B cell (primary cell): Measurements from ENCODE around the gene WNK1. TPM values are rescaled to one million over a fixed set of nuclear protein-coding genes. Genes with fewer than 3 reads are reported as not detected.

Experiments
- ATAC-seq: fragments of 200-7000 bp; cut with Tn5 transposase; one replicate; pipeline ENCODE4 v1.10.0; 2021; ENCODE audit warnings: low read depth, mild to moderate bottlenecking, moderate number of reproducible peaks, moderate library complexity
- CTCF ChIA-PET: fragments of 350-600 bp; sonication (Branson Sonifier 250); formaldehyde crosslinking; loops from one replicate; lab custom pipeline; 2021; ENCODE audit warnings: antibody characterized with exemption, inconsistent platforms; lab: Charles Lee
- POLR2A ChIA-PET: fragments of 350-600 bp; sonication (Branson Sonifier 250); formaldehyde crosslinking; loops from one replicate; lab custom pipeline; 2021; ENCODE audit warnings: antibody characterized with exemption; lab: Charles Lee
- DNase-seq: peaks from one replicate; pipeline ENCODE4 v3.0.0; 2013
- H2AFZ ChIP-seq: 2 replicates; pipeline ENCODE4 v1.6.1; 2012; ENCODE audit warnings: mild to moderate bottlenecking, low read depth, low read length; ENCODE audit not compliant: insufficient read depth, poor library complexity, severe bottlenecking
- H3K27ac ChIP-seq, 2 donors: 1 replicate in 1 of 2; 2 replicates in 1 of 2; pipeline ENCODE4 v1.5.1; 2012 to 2013; ENCODE audit warnings: low read length in 2 of 2, mild to moderate bottlenecking in 2 of 2, moderate library complexity in 1 of 2
- H3K27me3 ChIP-seq, 4 experiments: fragments of 200-600 bp in 1 of 4; sonication (generic) in 1 of 4; replicated peaks in 1 of 4; 1 replicate in 2 of 4; 2 replicates in 2 of 4; pipeline versions ENCODE4 v1.6.1 to v1.7.0; 2013 to 2016; ENCODE audit warnings: low read length in 3 of 4, mild to moderate bottlenecking in 2 of 4, mixed read lengths in 1 of 4, moderate library complexity in 1 of 4; ENCODE audit not compliant: insufficient read depth in 4 of 4, control insufficient read depth in 3 of 4; ENCODE audit errors: control extremely low read depth in 1 of 4
- H3K36me3 ChIP-seq, 2 experiments: replicated peaks in 1 of 2; 1 replicate in 1 of 2; 2 replicates in 1 of 2; pipeline versions ENCODE4 v1.6.1 to v1.7.1; 2013; ENCODE audit warnings: low read length in 1 of 2; ENCODE audit not compliant: insufficient read depth in 2 of 2, control insufficient read depth in 1 of 2; ENCODE audit errors: control extremely low read depth in 1 of 2, extremely low read depth in 1 of 2
- H3K4me1 ChIP-seq, 2 donors: fragments of 200-600 bp in 1 of 2; sonication (generic) in 1 of 2; 1 replicate in 1 of 2; 2 replicates in 1 of 2; pipeline versions ENCODE4 v1.5.1 to v1.6.1; 2013 to 2017; ENCODE audit warnings: low read length in 2 of 2; ENCODE audit not compliant: control insufficient read depth in 2 of 2, insufficient read depth in 2 of 2
- H3K4me2 ChIP-seq: replicated peaks from 2 replicates; pipeline ENCODE3; 2012; ENCODE audit warnings: mild to moderate bottlenecking, low read depth, low read length; ENCODE audit not compliant: poor library complexity, severe bottlenecking
- H3K4me3 ChIP-seq, 5 experiments: fragments of 200-600 bp in 1 of 5; sonication (generic) in 1 of 5; 1 replicate in 3 of 5; 2 replicates in 2 of 5; pipeline versions ENCODE4 v1.5.1 to v1.7.0; 2011 to 2016; ENCODE audit warnings: low read length in 4 of 5, mild to moderate bottlenecking in 4 of 5, low read depth in 2 of 5, control low read depth in 1 of 5, moderate library complexity in 1 of 5; ENCODE audit not compliant: insufficient read depth in 1 of 5; ENCODE audit errors: control extremely low read depth in 1 of 5, extremely low read depth in 1 of 5
- H3K79me2 ChIP-seq: fragments of 200-600 bp; sonication (generic); one replicate; pipeline ENCODE4 v1.6.0; 2016; ENCODE audit warnings: low read length; ENCODE audit not compliant: control insufficient read depth, insufficient read depth
- H3K9ac ChIP-seq: fragments of 200-600 bp; sonication (generic); 2 replicates; pipeline ENCODE4 v1.6.1; 2017; ENCODE audit warnings: mild to moderate bottlenecking, low read length, moderate library complexity
- H3K9me3 ChIP-seq, 3 donors: one replicate each; pipeline versions ENCODE4 v1.6.1 to v1.7.1; 2013; ENCODE audit warnings: low read length in 2 of 3; ENCODE audit not compliant: control insufficient read depth in 2 of 3, insufficient read depth in 1 of 3; ENCODE audit errors: control extremely low read depth in 1 of 3
- H4K20me1 ChIP-seq: 2 replicates; pipeline ENCODE4 v1.6.0; 2012; ENCODE audit warnings: mild to moderate bottlenecking, low read length; ENCODE audit not compliant: insufficient read depth, control insufficient read depth, poor library complexity, severe bottlenecking
- H3K27ac Mint-ChIP-seq: one replicate; pipeline ENCODE4 v1.8.0; 2021; ENCODE audit warnings: mixed read lengths
- H3K27me3 Mint-ChIP-seq: one replicate; pipeline ENCODE4 v1.8.0; 2021; ENCODE audit warnings: mixed read lengths
- H3K4me1 Mint-ChIP-seq: one replicate; pipeline ENCODE4 v1.8.0; 2021; ENCODE audit warnings: mixed read lengths
- H3K4me3 Mint-ChIP-seq: one replicate; pipeline ENCODE4 v1.8.0; 2021; ENCODE audit warnings: mixed read lengths
- H3K9me3 Mint-ChIP-seq: one replicate; pipeline ENCODE4 v1.8.0; 2022; ENCODE audit warnings: mixed read lengths; ENCODE audit not compliant: insufficient read depth
- EZH2 ChIP-seq: IDR thresholded peaks from 2 replicates; pipeline ENCODE4 v1.6.1; 2012; ENCODE audit warnings: borderline replicate concordance, low read depth, mild to moderate bottlenecking, moderate library complexity, low read length; ENCODE audit not compliant: insufficient read depth, poor library complexity, severe bottlenecking
- WGBS: methylation state at CpG from one replicate; pipeline ENCODE4 v1.1.5; 2013; ENCODE audit warnings: missing lambda C conversion rate; ENCODE audit not compliant: insufficient coverage; 5-methylcytosine and 5-hydroxymethylcytosine counted together
- intact Hi-C: fragments of 100-400 bp; cut with micrococcal nuclease; formaldehyde crosslinking; loops from one replicate; pipeline ENCODE4 v1.10.0; 2022
- polyA plus RNA-seq: library from polyadenylated mRNA; depleted of rRNA; stranded (reverse); fragments of >200 nt; gene quantifications from 2 replicates; pipeline ENCODE4 v1.2.3, GENCODE V29; 2012
- total RNA-seq, 2 donors: library from RNA; stranded (reverse); fragments of 120-200 nt in 1 of 2; gene quantifications; 1 replicate in 1 of 2; 2 replicates in 1 of 2; pipeline versions ENCODE4 v1.2.3 to v1.2.4, GENCODE V29; 2013 to 2022
- TF ChIP-seq, protein P1 (sequence below): fragments of 200-600 bp; IDR thresholded peaks from one replicate; pipeline ENCODE4 v1.8.0; 2022; ENCODE audit warnings: antibody characterized with exemption, mild to moderate bottlenecking

Gene WNK1
- total and polyA plus RNA-seq, 2 donors (not counting 1 experiment from before 2014, with no cell fraction given) = 43.9 to 188 TPM

- Histone ChIP-seq H3K4me3 (no peak overlapping the region), H4K20me1 (no peaks in the 10 kb centered on the region), H2AFZ (no peak overlapping the region), H3K27me3 (no peaks in the 10 kb centered on the region), H3K36me3 (no peaks in the 10 kb centered on the region), H3K9ac (no peak overlapping the region), H3K4me1 (peaks cover 5% of the 10 kb centered on the region in 2 donors), H3K79me2 (no peaks in the 10 kb centered on the region), H3K27ac (no peak overlapping the region), H3K9me3 (no peaks in the 10 kb centered on the region), H3K4me2 (no peak overlapping the region)
- no peak for DNase-seq
- ChIA-PET CTCF (interaction anchor here (5.0 kb wide), 1 partner anchor 12 kb away, joined by 18 read pairs; the partner anchor contains the start of gene WNK1), POLR2A (no interaction called here)
- Mint-ChIP-seq H3K4me1 (peaks cover 4% of the 10 kb centered on the region), H3K4me3 (no peak overlapping the region), H3K27me3 (no peaks in the 10 kb centered on the region), H3K9me3 (no peaks in the 10 kb centered on the region), H3K27ac (no peak overlapping the region)
- ATAC-seq = no peak
- intact Hi-C loops = no loop called here
- TF ChIP-seq EZH2 = no peak
- TF ChIP-seq, protein P1, sequence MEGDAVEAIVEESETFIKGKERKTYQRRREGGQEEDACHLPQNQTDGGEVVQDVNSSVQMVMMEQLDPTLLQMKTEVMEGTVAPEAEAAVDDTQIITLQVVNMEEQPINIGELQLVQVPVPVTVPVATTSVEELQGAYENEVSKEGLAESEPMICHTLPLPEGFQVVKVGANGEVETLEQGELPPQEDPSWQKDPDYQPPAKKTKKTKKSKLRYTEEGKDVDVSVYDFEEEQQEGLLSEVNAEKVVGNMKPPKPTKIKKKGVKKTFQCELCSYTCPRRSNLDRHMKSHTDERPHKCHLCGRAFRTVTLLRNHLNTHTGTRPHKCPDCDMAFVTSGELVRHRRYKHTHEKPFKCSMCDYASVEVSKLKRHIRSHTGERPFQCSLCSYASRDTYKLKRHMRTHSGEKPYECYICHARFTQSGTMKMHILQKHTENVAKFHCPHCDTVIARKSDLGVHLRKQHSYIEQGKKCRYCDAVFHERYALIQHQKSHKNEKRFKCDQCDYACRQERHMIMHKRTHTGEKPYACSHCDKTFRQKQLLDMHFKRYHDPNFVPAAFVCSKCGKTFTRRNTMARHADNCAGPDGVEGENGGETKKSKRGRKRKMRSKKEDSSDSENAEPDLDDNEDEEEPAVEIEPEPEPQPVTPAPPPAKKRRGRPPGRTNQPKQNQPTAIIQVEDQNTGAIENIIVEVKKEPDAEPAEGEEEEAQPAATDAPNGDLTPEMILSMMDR = no peak
- no CpG with 5 or more reads among the region's 2 CpGs for WGBS
Measured at GRCh38 chr12:738712-739111, 13.7 kb upstream of the WNK1 start.

DNA sequence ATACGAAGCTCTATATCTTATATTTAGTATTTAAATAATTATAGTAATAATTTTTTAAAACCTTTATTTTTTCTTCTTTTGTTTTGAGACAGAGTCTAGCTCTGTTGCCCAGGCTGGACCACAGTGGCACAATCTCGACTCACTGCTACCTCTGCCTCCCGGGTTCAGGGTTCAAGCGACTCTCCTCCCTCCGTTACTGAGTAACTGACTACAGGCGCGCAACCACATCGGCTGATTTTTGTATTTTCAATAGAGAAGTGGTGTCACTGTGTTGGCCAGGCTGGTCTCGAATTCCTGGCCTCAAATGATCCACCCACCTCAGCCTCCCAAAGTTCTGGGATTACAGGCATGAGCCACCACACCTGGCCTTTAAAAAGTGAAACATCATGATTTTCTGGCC lies 13.0 kb upstream of the WNK1 start:
- no peaks in the 10 kb centered on the region for H3K27me3 ChIP-seq
- intact Hi-C loops = no loop called here
- DNase-seq (no peak), ATAC-seq (no peak)
- no peaks in the 10 kb centered on the region for H3K79me2 ChIP-seq
- ChIA-PET CTCF (interaction anchor here (5.0 kb wide), 1 partner anchor 12 kb away, joined by 18 read pairs; the partner anchor contains the start of gene WNK1), POLR2A (no interaction called here)
- no peaks in the 10 kb centered on the region for H3K36me3 ChIP-seq
- Mint-ChIP-seq H3K4me1 (peaks cover 10% of the 10 kb centered on the region), H3K27me3 (no peaks in the 10 kb centered on the region), H3K4me3 (no peak overlapping the region), H3K9me3 (no peaks in the 10 kb centered on the region), H3K27ac (no peak overlapping the region)
- no peak overlapping the region for H2AFZ ChIP-seq
- H3K9me3 ChIP-seq = no peaks in the 10 kb centered on the region
- 88% methylated on average over 3 of the region's 9 CpGs for WGBS
- H3K4me3 ChIP-seq = no peak overlapping the region
- peaks cover 9 to 11% of the 10 kb centered on the region in 2 donors for H3K4me1 ChIP-seq
- no peaks in the 10 kb centered on the region for H4K20me1 ChIP-seq
- H3K27ac ChIP-seq = no peak overlapping the region
- H3K9ac ChIP-seq = no peak overlapping the region
- H3K4me2 ChIP-seq = no peak overlapping the region
- no peak for TF ChIP-seq EZH2
- TF ChIP-seq, protein P1 = no peak
